GM18508 (cell line): ENCODE measurements around the gene IGF1R.

Source experiments
- ATAC-seq: cut with Tn5 transposase; IDR thresholded peaks from one replicate; pipeline ENCODE4 v1.9.1; 2021; ENCODE audit warnings: moderate number of reproducible peaks; ENCODE audit not compliant: insufficient read depth, unreplicated experiment

The IGF1R gene

DNA sequence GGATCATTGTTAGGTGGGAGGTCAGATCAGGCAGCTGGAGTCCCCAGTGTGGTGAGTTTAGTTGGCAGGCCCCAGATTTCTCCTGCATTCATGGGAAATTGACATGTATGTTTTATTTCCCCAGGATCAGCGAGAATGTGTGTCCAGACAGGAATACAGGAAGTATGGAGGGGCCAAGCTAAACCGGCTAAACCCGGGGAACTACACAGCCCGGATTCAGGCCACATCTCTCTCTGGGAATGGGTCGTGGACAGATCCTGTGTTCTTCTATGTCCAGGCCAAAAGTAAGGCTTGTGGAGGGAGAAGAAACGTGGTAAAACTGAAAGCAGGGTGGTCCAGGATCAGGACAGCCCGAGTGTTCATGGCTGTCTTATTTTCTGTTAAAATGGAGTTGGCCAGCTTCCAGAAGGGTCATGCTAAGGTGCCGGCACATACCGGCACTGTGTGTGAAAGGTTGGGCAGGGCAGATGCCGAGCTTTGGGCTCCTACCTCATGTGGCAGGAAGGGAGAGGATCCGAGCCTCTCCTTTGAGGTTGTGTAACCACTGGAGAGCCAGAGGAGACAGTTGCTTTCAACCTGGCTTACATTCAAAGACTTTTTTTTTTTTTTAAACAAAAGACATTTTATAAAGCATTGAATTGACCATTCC lies 276.2 kb downstream of the IGF1R start:
- no peak for ATAC-seq

DNA sequence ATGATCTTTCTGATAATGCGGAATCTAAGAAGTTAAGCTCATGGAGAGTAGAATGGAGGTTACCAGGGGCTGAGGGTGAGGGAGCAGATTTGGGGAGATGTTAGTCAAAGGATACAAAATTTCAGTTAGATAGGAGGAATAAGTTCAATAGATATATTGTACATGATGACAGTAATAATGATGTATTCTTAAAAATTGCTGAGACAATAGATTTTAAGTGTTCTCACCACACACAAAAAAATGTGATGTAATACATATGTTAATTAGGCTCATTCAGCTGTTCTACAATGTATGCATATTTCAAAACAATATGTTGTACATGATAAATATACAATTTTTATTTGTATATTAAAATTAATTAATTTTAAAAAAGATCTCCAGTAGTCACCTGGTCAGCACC lies 277.9 kb downstream of the IGF1R start:
- ATAC-seq = no peak

DNA sequence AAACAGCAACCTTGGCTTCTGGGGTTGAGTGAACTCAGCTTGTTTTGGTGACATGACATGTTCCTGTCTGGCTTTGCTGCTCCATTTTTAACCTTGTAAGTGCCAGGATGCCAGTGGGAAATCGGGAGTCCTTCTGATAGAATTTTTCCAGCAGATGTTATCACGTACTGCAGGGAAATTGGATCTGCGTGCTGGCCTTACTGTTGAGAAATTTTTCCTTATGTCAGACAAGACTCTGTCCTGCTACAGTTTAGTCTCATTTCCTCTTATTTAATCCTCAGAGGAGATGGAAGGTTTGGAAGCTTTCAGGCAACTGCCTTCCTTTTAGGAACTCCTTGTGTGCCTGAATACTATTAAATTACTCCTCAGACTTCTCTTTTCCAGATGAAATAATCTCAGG lies 278.7 kb downstream of the IGF1R start:
- no peak for ATAC-seq

DNA sequence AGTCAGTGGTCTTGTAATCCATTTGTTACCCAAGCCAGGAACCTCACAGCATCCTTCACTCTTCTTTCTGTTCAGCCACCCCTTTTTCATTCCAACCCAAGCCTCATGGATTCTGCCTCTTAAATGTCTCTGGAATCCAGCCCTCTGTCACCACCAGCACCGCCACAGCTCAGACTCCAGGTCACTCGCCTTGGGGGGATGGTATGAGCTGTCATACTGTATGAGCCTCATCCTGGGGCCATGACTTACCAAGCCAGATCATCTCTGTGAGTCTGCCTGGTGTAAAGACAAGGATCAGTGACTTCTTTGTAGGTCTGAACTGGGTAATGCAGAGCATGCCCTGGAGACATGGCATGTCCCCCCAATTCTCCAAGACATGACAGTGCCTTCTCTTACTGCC lies 279.7 kb downstream of the IGF1R start:
- no peak for ATAC-seq

DNA sequence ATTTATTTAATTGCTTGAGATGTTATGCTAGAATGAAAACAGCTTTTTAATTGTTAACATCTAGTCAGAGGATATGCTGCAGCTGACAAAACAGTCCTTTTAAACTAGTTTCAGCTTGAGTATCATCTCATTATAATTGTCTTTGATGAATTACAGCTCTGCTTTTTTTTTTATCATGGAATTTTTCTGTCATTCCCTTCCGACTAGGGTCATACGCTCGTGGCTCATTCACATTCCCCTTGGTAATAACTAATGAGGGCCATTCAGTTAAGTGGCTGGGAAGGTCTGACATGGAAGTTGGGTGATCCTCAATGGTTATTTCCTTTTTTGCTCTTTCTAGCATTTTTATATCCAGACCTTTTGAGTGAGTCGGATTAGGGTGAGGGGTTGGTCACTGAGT lies 282.2 kb downstream of the IGF1R start:
- no peak for ATAC-seq

DNA sequence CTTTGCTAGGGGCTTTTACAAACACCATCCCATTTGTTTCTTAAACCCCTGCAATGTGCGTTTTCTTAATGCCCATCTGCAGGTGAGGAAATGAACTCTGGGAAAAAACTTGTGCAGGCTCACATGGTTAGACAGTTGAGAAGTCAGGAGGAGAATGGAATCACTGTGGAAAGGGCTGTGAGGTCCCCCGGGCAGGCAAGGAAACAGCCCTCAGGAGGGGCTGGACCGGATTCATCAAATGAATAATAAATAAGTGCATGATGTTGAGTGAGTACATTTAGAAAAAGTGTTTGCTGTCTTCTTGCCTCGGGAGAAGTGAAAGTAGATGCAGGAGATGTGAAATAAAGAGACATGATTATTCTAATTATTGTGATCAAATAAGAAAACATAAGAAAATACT lies 282.7 kb downstream of the IGF1R start:
- ATAC-seq = no peak

DNA sequence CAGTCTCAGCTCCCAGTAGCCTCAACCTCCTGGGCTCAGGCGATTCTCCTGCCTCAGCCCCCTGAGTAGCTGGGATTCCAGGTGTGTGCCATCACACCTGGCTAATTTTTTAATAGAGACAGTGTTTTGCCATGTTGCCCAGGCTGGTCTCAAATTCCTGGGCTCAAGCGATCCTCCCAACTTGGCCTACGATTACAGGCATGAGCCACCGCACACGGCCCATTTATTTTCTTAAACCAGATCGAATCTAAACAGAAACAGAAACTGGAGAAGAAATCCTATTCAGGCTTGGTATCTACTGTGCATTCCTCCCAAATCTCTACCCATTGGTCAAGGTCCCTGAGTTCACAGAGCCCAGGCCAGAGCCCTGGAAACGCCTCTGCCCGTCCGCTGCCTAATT lies 285.1 kb downstream of the IGF1R start:
- no peak for ATAC-seq

DNA sequence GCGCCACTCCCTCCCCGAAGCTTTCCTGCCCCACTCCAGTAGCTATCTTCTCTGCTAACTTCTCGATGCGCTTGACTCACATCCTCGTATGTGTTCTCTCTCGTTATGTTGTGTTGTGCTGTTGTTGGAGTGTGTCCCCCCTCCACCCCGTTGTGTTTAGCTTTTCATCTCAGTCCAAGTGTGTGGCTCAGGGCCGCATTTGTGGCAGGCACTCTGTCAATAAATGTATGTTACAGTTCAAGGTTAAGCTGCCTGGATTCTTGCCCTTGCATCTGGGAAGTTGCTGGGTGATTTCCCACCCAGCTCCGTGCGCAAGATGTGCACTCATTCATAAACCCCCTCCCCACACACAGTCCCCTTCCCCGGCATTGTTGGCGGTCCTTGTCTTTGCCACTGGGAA lies 287.4 kb downstream of the IGF1R start:
- ATAC-seq = no peak

DNA sequence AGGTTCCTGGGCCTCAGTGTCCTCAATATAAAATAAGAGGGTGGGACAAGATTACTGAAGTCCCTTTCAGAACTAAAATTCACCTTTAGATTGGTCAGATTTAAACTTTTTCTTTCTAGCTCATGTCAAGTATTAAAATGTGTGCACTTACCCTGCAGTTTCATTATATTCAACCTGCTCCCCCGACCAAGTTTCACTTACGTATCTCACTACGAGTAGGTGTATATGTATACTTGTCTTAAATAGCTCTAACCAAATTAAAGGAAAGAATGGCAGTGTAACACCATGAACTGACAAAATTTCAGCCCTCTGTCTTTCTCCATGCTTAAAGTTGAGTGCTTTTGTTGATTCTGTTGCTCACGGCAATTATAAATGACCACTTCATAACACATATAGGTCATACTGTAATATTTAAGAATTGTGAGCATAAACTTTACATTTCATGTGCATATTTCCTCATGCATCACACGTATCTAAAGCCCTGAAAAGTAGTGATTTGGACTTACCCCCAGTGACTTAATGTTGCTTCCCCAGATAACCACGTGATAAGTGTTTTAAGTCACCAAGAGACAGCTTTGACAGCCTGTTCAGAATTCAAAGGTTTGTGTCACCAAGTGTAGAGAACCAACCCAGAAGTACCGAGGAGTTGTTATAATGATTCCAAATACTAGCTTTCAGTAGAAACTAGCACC lies 289.2 kb downstream of the IGF1R start:
- ATAC-seq = no peak

DNA sequence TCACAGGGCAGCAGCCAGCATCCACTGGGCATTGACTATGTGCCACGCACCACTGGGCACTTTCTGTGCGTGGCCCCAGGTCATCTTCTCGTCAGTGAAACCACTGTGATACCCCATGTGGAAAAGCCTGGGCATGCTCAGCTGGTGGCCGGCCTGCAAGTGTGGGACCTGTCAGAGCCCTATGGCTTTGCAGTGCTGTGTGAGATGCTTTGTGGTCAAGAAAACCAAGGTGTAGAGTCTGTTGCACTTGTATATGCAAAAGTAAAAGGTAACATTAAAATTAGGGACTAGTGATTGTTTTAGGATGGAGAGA lies 289.7 kb downstream of the IGF1R start:
- ATAC-seq = no peak

DNA sequence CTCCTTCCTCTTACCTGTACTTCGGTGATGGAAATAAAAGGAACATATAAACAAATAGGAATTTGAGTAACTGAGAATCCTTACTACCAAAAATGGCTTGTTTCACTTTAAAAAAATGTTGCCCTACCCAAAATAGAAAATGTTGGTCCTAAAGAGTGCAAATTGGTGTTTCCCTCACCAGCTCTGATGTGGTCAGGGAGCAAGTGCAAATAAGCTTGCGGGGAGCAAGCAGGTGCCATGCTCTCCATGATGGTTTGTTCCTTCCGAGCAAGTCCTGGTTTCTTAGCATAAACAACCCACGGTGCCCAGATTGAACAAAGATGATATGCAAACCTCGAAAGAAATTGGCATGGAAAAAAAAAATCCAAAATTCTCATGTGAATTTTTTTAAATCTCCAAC lies 290.5 kb downstream of the IGF1R start:
- no peak for ATAC-seq

DNA sequence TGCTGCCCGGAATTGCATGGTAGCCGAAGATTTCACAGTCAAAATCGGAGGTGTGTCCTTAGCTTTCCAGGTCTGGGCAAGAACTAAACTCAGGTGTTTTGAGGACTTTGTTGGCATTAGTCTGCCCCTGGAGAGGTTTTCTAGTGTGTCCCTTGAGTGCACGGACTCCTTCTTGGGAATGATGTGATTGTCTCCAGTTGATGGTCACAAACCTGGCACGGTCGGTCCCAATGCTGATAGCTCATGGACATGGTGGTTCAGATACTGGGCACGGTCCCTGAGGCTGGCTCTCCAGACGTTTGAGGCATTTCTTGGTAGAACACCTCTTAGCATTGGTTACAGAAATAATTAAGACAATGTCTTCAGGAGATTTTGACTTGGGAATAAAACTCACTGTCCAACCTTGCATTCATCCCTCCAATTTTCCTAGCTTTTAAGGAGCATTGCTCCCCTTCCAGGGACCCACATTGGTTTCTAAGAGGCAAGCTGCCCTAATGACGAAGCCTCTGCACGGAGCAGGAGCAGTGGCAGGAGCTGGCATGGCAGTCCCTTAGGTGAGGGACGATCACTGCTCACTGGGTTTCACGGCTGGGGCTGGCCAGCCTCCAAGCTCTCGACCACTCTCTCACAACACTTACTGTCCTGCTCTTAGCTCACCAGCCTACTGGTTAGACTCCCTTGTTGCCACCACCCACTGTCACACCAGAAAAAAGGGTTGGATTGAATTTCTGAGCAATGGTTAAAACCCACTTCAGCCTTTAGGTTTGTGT lies 291.2 kb downstream of the IGF1R start:
- no peak for ATAC-seq

DNA sequence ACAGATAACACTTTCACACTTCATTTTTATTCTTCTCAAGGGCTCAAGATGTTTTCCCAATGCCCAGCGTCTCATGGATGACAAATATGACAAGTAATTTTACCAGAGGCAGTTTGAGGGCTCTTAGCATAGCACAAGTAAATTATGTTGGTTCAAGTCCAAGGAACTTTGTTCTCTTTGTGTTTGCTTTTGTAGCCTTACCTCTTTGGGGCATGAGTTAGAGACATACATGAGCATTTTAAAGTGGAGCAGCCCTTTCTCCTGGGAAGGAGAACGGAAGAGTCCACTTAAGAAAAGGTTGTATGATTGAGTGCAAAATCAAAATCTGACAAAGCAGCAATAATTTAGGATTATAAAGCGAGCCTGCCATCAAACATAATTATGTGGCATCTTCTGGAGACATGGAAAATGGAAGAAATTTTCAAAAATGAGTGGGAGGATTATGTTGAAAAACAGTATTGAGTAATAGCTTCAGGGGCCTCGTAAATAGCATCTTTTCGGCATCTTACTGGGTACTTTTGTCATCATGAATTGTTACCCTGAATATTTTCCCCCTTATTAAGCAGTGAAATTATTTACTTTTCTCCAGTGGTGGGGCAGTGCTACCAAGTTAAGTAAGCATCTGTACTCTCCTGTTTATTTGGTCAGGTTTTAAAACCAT lies 293.4 kb downstream of the IGF1R start:
- ATAC-seq = no peak

DNA sequence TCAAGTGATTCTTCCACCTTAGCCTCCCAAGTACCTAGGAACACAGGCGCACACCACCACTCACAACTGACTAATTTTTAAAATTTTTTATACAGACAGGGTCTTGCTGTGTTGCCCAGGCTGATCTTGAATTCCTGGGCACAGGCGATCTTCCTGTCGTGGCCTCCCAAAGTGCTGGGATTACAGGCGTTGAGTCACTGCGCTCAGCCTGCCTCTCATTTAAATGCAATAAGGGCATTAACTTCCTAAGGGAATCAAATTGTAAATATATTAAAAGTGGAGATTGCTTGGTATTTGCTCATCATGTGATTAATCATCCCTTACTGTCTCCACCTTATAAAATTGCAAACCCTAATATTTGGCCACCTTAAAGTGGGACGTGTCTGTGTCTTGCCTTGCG lies 294.1 kb downstream of the IGF1R start:
- no peak for ATAC-seq

DNA sequence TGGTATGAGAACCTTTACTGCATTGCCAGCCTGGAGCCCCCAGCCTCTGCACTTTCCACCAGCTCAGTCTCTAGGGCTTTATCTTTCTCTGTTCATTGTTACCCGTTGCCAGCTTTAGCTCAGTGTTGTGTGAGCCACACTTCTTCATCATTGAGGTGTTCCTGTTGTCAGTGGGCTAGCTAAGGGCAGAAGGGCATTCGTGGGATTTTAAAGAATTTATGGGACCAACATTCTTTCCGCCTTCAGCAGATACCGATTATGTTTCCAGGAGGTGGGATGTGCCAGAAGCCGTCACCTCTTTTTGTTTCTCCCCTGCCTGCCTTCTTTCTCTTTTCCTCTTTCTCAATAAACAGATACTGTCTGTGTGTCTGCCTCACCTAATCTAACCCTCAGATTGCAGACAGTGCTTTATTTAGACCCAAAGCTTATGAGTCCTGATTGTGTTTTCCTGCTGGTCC lies 294.7 kb downstream of the IGF1R start:
- no peak for ATAC-seq

DNA sequence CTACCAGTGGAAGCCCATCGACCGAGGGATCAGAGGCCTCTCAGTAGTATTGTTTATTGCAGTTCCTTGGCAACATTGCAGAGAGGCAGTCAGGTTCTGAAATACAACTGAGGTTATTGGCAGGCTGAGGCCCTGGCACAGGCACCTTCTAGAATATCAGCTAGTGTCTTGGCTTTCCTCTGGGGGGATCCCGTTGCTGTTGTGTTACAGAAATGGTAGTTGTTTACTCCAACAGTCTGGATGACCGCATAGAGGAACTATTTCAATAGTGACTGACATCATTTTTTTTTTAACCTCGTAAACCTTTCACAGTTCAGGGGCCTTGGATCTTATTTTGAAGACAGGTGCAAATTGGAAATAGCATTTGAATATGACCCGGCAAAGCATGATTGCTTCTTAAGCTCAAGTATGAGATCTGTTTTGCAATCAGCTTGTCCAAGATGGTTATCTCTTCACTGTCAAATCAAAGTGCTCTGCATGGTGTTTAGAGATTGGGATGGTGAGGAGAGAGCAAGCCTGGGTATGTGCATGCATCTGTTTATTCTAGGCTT lies 295.3 kb downstream of the IGF1R start:
- no peak for ATAC-seq

DNA sequence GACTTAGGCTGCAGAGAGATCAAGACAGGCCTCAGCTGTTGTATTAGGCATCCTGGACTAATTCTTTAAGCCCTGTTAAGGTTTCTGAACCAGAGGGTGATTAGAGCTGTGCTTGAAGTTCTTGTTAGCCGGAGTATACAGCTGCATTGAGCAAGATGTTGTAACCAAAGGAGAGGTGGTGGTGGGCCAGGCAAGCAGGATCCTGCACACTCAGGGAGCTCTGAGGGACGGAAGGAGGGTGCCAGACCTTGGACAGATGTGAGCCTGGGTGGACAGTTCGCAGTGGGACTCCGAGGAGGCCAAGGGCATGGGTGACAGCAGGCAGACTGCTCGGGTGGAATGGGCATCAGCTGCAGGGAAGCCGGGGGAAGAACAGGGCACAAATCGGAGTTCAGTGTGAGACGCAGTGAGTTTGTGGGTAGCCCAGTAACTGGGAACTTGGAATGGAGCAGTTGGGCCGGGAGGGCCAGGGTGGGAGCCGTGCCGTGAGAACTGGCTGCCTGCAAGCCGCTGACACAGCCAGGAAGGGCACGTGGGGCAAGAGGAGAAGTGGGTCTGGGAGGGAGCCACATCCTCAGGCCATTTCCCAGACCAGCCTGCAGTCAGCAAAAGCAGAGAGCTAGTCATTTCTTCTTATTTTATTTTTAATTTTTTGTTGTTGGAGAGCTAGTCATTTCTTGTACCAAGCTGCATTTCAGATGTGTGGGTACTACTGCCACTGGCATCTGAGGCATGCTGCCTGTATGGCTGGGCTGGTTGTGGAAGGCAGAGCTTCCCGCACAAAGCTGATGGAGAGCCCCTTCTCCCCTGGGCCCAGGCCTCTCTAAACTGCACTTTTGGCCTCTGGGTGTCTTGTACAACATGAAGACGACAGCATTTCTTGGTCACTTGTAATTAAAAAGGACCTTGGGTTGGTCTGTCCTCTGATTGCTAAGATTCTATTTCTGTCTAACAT lies 298.2 kb downstream of the IGF1R start:
- ATAC-seq = no peak

DNA sequence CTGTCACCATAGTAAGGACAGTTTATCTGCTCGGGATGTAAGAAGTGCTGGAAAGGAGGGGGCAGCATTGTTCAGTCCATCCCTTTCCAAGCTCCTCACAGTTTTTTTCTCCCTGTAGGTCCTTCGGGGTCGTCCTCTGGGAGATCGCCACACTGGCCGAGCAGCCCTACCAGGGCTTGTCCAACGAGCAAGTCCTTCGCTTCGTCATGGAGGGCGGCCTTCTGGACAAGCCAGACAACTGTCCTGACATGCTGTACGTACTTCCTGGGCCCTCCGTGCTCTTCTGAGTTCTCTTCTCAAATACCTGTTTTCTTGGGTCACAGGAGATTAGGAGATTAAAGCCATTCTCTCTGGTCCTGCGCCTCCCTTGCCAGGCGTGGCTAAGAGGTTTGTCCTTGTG lies 300.1 kb downstream of the IGF1R start:
- ATAC-seq = no peak

DNA sequence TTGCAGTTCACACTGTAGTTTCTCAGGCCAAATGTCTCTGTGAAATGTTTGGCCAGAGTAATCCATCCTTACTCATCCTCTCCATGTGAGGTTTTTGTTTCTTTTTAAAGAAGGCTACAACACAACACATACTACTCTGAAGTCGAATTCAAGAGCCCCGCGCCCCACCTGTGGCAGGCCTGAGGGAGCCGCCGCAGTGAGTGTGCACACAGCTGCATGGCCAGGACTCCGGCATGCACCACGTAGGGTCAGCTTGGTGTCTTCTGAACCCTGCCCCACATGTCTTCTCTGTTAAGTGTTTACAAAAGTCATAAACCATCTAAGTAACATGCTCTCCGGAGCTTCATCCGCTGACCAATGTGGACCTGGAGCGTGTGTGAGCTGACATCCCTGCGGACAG lies 300.6 kb downstream of the IGF1R start:
- ATAC-seq = no peak

DNA sequence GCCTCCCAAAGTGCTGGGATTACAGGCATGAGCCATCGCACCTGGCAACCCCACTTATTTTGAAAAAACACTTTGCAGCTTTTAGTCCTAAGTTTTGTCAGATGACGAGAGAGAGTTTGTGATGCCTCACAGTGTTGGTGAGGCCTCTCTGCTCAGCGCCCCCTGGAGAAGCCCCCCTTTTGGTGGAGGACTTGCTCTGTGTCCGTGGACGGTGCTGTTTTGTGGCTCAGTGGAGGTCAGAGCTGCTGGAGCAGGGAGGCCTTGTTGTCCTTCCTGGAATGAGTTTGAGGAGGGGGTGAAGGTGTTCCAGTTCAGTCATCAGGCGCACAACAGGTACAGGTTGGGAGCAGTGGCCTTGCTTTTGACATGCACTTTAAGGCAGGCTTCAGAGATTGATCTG lies 301.3 kb downstream of the IGF1R start:
- ATAC-seq = no peak
